ENCODE data around the gene HIGD2A. TPM values are rescaled to one million over a fixed set of nuclear protein-coding genes. Genes with fewer than 3 reads are reported as not detected.

The HIGD2A gene
- polyA plus RNA-seq, 1 of the 3 experiments (the other 2 are of a cell fraction), result 211 TPM

- Histone ChIP-seq H4K20me1 (ENCODE audit: insufficient read depth) (no peaks in the 10 kb centered on the region), H3K4me1 (ENCODE audit: control insufficient read depth in 1 of 2, insufficient read depth in 2 of 2, low read depth in 1 of 2, low read length in 1 of 2) (peaks cover 0 to 4% of the 10 kb centered on the region in 2 experiments; a peak in 2 of 4 replicates), H3K27ac (ENCODE audit: low read depth in 2 of 2, low read length in 1 of 2) (no peak overlapping the region), H3K79me2 (ENCODE audit: insufficient read depth) (peaks cover 18% of the 10 kb centered on the region; the same call in 1 of the 2 replicates), H3K27me3 (ENCODE audit: insufficient read depth) (no peaks in the 10 kb centered on the region), H2AFZ (ENCODE audit: low read depth) (no peak overlapping the region), H3K36me3 (replicated peaks in 1 of 2; ENCODE audit: control insufficient read depth in 1 of 2, insufficient read depth in 2 of 2, low read length in 1 of 2) (peaks cover 0 to 9% of the 10 kb centered on the region in 2 experiments), H3K4me2 (no peak overlapping the region), H3F3A (replicated peaks; ENCODE audit: insufficient read depth) (no peaks in the 10 kb centered on the region), H3K9me3 (no peaks in the 10 kb centered on the region), H3K4me3 (ENCODE audit: low read depth in 2 of 2, low read length in 1 of 2) (no peak overlapping the region), H3K9ac (no peak overlapping the region), H3K9me2 (no peaks in the 10 kb centered on the region)
- no peak for DNase-seq
- CTCF ChIA-PET, result interaction anchor here (1.2 kb wide), 1 partner anchor 37 kb away, joined by 5 read pairs; no protein-coding TSS in a partner anchor
- POLR2A ChIA-PET, result no interaction called here
- 96% methylated on average over 3 of the region's 5 CpGs for WGBS (ENCODE audit: low lambda C conversion rate)
- TF ChIP-seq ZBTB33 (IDR thresholded peaks at IDR 0.05; ENCODE audit: borderline replicate concordance, low read depth), result no peak
- TF ChIP-seq REST (IDR thresholded peaks at IDR 0.05; ENCODE audit: low read depth, low read length), result no peak
- TF ChIP-seq ELF1 (IDR thresholded peaks at IDR 0.05), result no peak
- TF ChIP-seq MEF2A (IDR thresholded peaks at IDR 0.05; ENCODE audit: borderline replicate concordance, low read depth), result no peak
- no peak for TF ChIP-seq GATA2 (CRISPR knock-in tag; IDR thresholded peaks at IDR 0.05)
- TF ChIP-seq POLR2AphosphoS5 (IDR thresholded peaks at IDR 0.05; ENCODE audit: low read depth, low read length), result no peak
- TF ChIP-seq PBX3 (IDR thresholded peaks at IDR 0.05), result no peak
- no peak for TF ChIP-seq USF2 (IDR thresholded peaks at IDR 0.05; ENCODE audit: borderline replicate concordance, low read depth, low read length)
Measured at GRCh38 chr5:176410486-176411180, 22.1 kb downstream of the HIGD2A start.

All from SK-N-SH (cell line).